ENCODE data around the gene PRKN.

Gene PRKN

DNA sequence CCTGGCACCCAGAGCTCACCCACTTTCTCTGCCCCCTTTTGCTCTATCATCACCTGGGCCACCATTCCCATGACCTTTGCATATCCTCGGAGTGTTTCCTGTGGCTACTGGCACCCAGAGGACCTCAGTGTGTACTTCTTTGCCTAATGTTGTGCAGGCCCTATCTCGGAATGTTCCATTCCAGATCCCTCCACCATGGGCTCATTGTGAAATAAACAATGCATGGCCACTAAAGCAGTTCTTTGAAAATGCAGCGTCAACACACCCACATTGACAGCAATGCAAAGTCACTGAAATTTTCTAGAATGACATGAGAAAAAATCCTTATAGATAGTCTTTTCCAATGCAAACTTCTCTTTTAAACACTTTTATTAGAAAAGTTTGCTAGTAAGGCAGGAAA, 1380.8 kb downstream of the PRKN start:
- Histone ChIP-seq H3K79me2 (ENCODE audit: insufficient read depth, low read depth) (no peaks in the 10 kb centered on the region), H3K4me3 (IDR thresholded peaks at IDR 0.05; ENCODE audit: insufficient read depth, low read depth, low read length) (no peak overlapping the region), H3K27ac (no peak overlapping the region), H4K20me1 (ENCODE audit: insufficient read depth) (no peaks in the 10 kb centered on the region), H3K27me3 (ENCODE audit: insufficient read depth, low read depth) (no peaks in the 10 kb centered on the region), H3K4me2 (no peak overlapping the region), H3K4me1 (ENCODE audit: low read depth, poor library complexity, severe bottlenecking) (no peaks in the 10 kb centered on the region), H3K9ac (no peak overlapping the region), H3K36me3 (ENCODE audit: insufficient read depth) (no peaks in the 10 kb centered on the region), H2AFZ (ENCODE audit: low read depth) (no peak overlapping the region)
- TF ChIP-seq, protein P1, sequence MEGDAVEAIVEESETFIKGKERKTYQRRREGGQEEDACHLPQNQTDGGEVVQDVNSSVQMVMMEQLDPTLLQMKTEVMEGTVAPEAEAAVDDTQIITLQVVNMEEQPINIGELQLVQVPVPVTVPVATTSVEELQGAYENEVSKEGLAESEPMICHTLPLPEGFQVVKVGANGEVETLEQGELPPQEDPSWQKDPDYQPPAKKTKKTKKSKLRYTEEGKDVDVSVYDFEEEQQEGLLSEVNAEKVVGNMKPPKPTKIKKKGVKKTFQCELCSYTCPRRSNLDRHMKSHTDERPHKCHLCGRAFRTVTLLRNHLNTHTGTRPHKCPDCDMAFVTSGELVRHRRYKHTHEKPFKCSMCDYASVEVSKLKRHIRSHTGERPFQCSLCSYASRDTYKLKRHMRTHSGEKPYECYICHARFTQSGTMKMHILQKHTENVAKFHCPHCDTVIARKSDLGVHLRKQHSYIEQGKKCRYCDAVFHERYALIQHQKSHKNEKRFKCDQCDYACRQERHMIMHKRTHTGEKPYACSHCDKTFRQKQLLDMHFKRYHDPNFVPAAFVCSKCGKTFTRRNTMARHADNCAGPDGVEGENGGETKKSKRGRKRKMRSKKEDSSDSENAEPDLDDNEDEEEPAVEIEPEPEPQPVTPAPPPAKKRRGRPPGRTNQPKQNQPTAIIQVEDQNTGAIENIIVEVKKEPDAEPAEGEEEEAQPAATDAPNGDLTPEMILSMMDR (conservative IDR thresholded peaks at IDR 0.05; ENCODE audit: low read depth, low read length) = no peak

DNA sequence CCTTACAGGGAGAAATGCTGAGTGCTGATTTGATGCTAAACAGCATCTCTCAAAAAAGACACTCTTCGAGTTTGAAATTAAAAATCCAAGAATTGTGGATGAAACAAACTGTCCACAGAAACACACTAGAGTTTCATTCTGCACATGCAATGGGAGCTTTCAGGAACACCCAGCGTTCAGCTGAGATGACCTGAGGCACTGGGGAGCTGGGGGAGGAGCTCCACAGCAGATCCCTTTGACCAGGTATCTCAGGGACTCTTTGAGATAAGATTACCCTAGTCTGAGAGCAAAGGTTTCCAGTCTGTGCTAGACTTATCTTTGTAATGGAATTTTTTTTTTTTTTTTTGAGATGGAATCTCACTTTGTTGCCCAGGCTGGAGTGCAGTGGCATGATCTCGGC, 1382.9 kb downstream of the PRKN start:
- H3K4me3 ChIP-seq (IDR thresholded peaks at IDR 0.05; ENCODE audit: insufficient read depth, low read depth, low read length) = no peak overlapping the region
- TF ChIP-seq, protein P1 (conservative IDR thresholded peaks at IDR 0.05; ENCODE audit: low read depth, low read length) = no peak
- H3K27ac ChIP-seq = no peak overlapping the region
- no peaks in the 10 kb centered on the region for H3K27me3 ChIP-seq (ENCODE audit: insufficient read depth, low read depth)
- H3K9ac ChIP-seq = no peak overlapping the region
- no peaks in the 10 kb centered on the region for H3K79me2 ChIP-seq (ENCODE audit: insufficient read depth, low read depth)
- no peak overlapping the region for H3K4me2 ChIP-seq
- no peaks in the 10 kb centered on the region for H4K20me1 ChIP-seq (ENCODE audit: insufficient read depth)
- no peaks in the 10 kb centered on the region for H3K36me3 ChIP-seq (ENCODE audit: insufficient read depth)
- no peak overlapping the region for H2AFZ ChIP-seq (ENCODE audit: low read depth)
- no peaks in the 10 kb centered on the region for H3K4me1 ChIP-seq (ENCODE audit: low read depth, poor library complexity, severe bottlenecking)

DNA sequence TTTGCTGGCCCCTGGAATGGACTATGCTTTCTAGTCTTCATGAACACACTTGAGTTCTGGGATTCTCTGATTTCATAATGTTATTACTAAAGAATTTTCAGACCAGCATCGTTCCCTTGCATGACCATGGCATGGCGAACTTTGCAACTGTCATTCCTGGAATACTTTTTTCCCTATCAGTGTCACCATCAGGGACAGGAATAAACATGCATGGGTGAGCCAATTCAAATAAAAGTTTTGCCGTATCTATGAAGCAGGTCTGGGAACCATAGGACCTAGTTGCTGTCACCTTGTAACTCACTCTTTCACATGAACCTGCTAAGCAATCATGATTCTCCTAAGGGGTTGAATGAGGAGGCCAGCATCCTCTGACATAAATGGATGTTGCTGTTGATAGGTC, 1385.5 kb downstream of the PRKN start:
- H3K27ac ChIP-seq = no peak overlapping the region
- H3K4me3 ChIP-seq (IDR thresholded peaks at IDR 0.05; ENCODE audit: insufficient read depth, low read depth, low read length) = no peak overlapping the region
- no peaks in the 10 kb centered on the region for H3K27me3 ChIP-seq (ENCODE audit: insufficient read depth, low read depth)
- H3K36me3 ChIP-seq (ENCODE audit: insufficient read depth) = no peaks in the 10 kb centered on the region
- TF ChIP-seq, protein P1 (conservative IDR thresholded peaks at IDR 0.05; ENCODE audit: low read depth, low read length) = no peak
- H4K20me1 ChIP-seq (ENCODE audit: insufficient read depth) = no peaks in the 10 kb centered on the region
- H3K79me2 ChIP-seq (ENCODE audit: insufficient read depth, low read depth) = no peaks in the 10 kb centered on the region
- H3K9ac ChIP-seq = no peak overlapping the region
- no peaks in the 10 kb centered on the region for H3K4me1 ChIP-seq (ENCODE audit: low read depth, poor library complexity, severe bottlenecking)
- no peak overlapping the region for H2AFZ ChIP-seq (ENCODE audit: low read depth)
- H3K4me2 ChIP-seq = no peak overlapping the region

DNA sequence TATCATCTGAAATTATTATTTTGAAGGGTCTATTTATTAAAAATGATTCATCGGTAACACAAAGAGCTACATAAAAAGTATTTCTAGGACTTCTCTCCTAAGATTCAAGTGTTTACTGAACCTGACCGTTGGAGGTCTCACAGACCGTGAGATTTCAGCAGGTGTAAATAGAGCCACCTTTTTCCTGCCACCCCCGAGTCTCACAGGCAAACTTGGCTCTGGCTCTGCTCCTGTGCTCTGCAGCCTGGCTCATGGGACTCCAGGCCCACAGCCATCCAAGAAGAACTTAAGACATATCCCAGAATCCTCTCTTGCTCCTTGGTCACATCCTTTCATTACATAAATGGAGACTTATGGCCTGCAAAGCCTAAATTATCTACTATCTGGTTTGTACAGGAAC, 1385.9 kb downstream of the PRKN start:
- H3K4me3 ChIP-seq (IDR thresholded peaks at IDR 0.05; ENCODE audit: insufficient read depth, low read depth, low read length) = no peak overlapping the region
- TF ChIP-seq, protein P1 (conservative IDR thresholded peaks at IDR 0.05; ENCODE audit: low read depth, low read length) = no peak
- H3K36me3 ChIP-seq (ENCODE audit: insufficient read depth) = no peaks in the 10 kb centered on the region
- H3K4me1 ChIP-seq (ENCODE audit: low read depth, poor library complexity, severe bottlenecking) = no peaks in the 10 kb centered on the region
- H2AFZ ChIP-seq (ENCODE audit: low read depth) = no peak overlapping the region
- H3K9ac ChIP-seq = no peak overlapping the region
- no peak overlapping the region for H3K27ac ChIP-seq
- H3K4me2 ChIP-seq = no peak overlapping the region
- no peaks in the 10 kb centered on the region for H3K27me3 ChIP-seq (ENCODE audit: insufficient read depth, low read depth)
- no peaks in the 10 kb centered on the region for H4K20me1 ChIP-seq (ENCODE audit: insufficient read depth)
- H3K79me2 ChIP-seq (ENCODE audit: insufficient read depth, low read depth) = no peaks in the 10 kb centered on the region

DNA sequence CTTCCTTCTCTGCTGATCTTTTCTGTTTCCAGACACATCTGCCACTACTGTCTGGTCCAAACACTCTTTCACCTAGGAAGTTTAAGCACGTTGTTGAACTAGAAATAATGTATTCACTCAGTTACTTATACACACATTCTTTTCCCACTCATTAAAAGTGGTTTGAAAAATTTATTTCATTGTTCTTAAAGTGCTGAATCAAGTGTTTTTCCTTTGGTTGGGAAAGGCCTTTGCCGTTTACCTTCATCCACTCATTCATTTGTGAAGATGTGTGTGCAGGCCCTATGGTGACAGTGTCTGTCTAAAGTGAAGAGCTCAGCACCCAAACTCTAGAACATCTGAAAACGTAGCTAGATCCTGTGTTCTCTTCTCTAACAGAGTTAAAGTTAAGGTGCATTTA, 1389.6 kb downstream of the PRKN start:
- Histone ChIP-seq H2AFZ (ENCODE audit: low read depth) (no peak overlapping the region), H3K27ac (no peak overlapping the region), H3K79me2 (ENCODE audit: insufficient read depth, low read depth) (no peaks in the 10 kb centered on the region), H3K36me3 (ENCODE audit: insufficient read depth) (no peaks in the 10 kb centered on the region), H3K4me2 (no peak overlapping the region), H3K27me3 (ENCODE audit: insufficient read depth, low read depth) (no peaks in the 10 kb centered on the region), H4K20me1 (ENCODE audit: insufficient read depth) (no peaks in the 10 kb centered on the region), H3K4me1 (ENCODE audit: low read depth, poor library complexity, severe bottlenecking) (no peaks in the 10 kb centered on the region), H3K4me3 (IDR thresholded peaks at IDR 0.05; ENCODE audit: insufficient read depth, low read depth, low read length) (no peak overlapping the region), H3K9ac (no peak overlapping the region)
- TF ChIP-seq, protein P1 (conservative IDR thresholded peaks at IDR 0.05; ENCODE audit: low read depth, low read length) = no peak
